H1 (cell line): Measurements from ENCODE around the gene MYO16. TPM values are rescaled to one million over a fixed set of nuclear protein-coding genes. Genes with fewer than 3 reads are reported as not detected.

Experiments used
- CTCF ChIA-PET: fragments of 300-600 bp; sonication (Branson Sonifier 250); formaldehyde crosslinking; loops from one replicate; lab custom pipeline; 2021; ENCODE audit not compliant: partially characterized antibody; lab: Charles Lee
- POLR2A ChIA-PET: fragments of 300-600 bp; sonication (Branson Sonifier 250); formaldehyde crosslinking; loops from one replicate; lab custom pipeline; 2021; ENCODE audit warnings: inconsistent platforms; ENCODE audit not compliant: partially characterized antibody; lab: Charles Lee
- DNase-seq, 2 experiments: peaks; one replicate each; pipeline versions ENCODE4 v3.0.0 to v3.0.0-alpha.2; 2010 to 2022; ENCODE audit warnings: low spot score in 2 of 2, low read depth in 1 of 2, mixed read lengths in 1 of 2
- FAIRE-seq: peaks from 2 replicates; lab custom pipeline; 2011; peaks lifted over from hg19 to GRCh38; lab: Jason Lieb, UNC
- H2AFZ ChIP-seq: 2 replicates; pipeline ENCODE4 v1.8.1; 2012; ENCODE audit warnings: low read length, inconsistent platforms
- H2AK5ac ChIP-seq: 2 replicates; pipeline ENCODE4 v1.6.1; 2013; ENCODE audit warnings: low read depth, low read length
- H2BK120ac ChIP-seq: replicated peaks from 2 replicates; pipeline ENCODE3; 2013; ENCODE audit warnings: low read depth, low read length, inconsistent platforms
- H2BK12ac ChIP-seq: 2 replicates; pipeline ENCODE4 v1.6.1; 2013; ENCODE audit warnings: low read depth, low read length
- H2BK15ac ChIP-seq: 2 replicates; pipeline ENCODE4 v1.6.1; 2013; ENCODE audit warnings: low read length
- H2BK20ac ChIP-seq: 2 replicates; pipeline ENCODE4 v1.6.1; 2013; ENCODE audit warnings: low read length
- H2BK5ac ChIP-seq: 2 replicates; pipeline ENCODE4 v1.6.1; 2013; ENCODE audit warnings: low read depth, low read length
- H3K14ac ChIP-seq: 2 replicates; pipeline ENCODE4 v1.6.1; 2013; ENCODE audit warnings: inconsistent platforms; ENCODE audit not compliant: insufficient read length
- H3K18ac ChIP-seq: 2 replicates; pipeline ENCODE4 v1.6.1; 2013; ENCODE audit warnings: low read length; ENCODE audit errors: extremely low read depth
- H3K23ac ChIP-seq: 2 replicates; pipeline ENCODE4 v1.6.1; 2013; ENCODE audit warnings: inconsistent platforms; ENCODE audit not compliant: insufficient read length
- H3K23me2 ChIP-seq: 2 replicates; pipeline ENCODE4 v1.6.1; 2013; ENCODE audit warnings: low read depth, low read length
- H3K27ac ChIP-seq: 2 replicates; pipeline ENCODE4 v1.6.1; 2011; ENCODE audit warnings: low read depth, low read length, inconsistent platforms
- H3K27me3 ChIP-seq, 4 experiments: replicated peaks in 1 of 4; 1 replicate in 1 of 4; 2 replicates in 3 of 4; pipeline versions ENCODE4 v1.6.1 to v1.8.1; 2011 to 2013; ENCODE audit warnings: low read length in 3 of 4, mild to moderate bottlenecking in 3 of 4, inconsistent platforms in 2 of 4, mixed read lengths in 2 of 4, moderate library complexity in 1 of 4; ENCODE audit not compliant: control insufficient read depth in 3 of 4, insufficient read depth in 3 of 4; ENCODE audit errors: extremely low read depth in 1 of 4
- H3K36me3 ChIP-seq, 4 experiments: 2 replicates each; pipeline versions ENCODE4 v1.6.1 to v1.8.1; 2011 to 2013; ENCODE audit warnings: mild to moderate bottlenecking in 4 of 4, low read length in 3 of 4, moderate library complexity in 2 of 4, control low read depth in 1 of 4, inconsistent platforms in 1 of 4; ENCODE audit not compliant: insufficient read depth in 4 of 4, control insufficient read depth in 2 of 4
- H3K4ac ChIP-seq: replicated peaks from 2 replicates; pipeline ENCODE3; 2013; ENCODE audit warnings: low read length, low read depth, mixed read lengths, inconsistent platforms; ENCODE audit not compliant: insufficient read length
- H3K4me1 ChIP-seq, 4 experiments: replicated peaks in 1 of 4; 1 replicate in 1 of 4; 2 replicates in 3 of 4; pipeline versions ENCODE4 v1.6.1 to v1.8.1; 2011 to 2013; ENCODE audit warnings: low read length in 3 of 4, inconsistent platforms in 2 of 4, mixed read lengths in 1 of 4; ENCODE audit not compliant: insufficient read depth in 4 of 4, control insufficient read depth in 3 of 4
- H3K4me2 ChIP-seq, 2 experiments: 2 replicates each; pipeline versions ENCODE4 v1.6.1 to v1.8.1; 2011 to 2013; ENCODE audit warnings: low read depth in 2 of 2, low read length in 2 of 2, control low read depth in 1 of 2, inconsistent platforms in 1 of 2, mild to moderate bottlenecking in 1 of 2; ENCODE audit not compliant: insufficient read depth in 1 of 2
- H3K4me3 ChIP-seq, 4 experiments: fragments of 200-600, 300-600 bp in 1 of 4; sonication (generic), shearing (Covaris generic), sonication (Bioruptor Twin) in 1 of 4; 2 replicates each; pipeline versions ENCODE4 v1.5.1 to v1.8.1; 2011 to 2016; ENCODE audit warnings: low read length in 4 of 4, low read depth in 3 of 4, control low read depth in 2 of 4, inconsistent platforms in 2 of 4, mild to moderate bottlenecking in 2 of 4, mixed read lengths in 1 of 4, moderate library complexity in 1 of 4; ENCODE audit not compliant: insufficient read depth in 2 of 4; ENCODE audit errors: extremely low read depth in 1 of 4
- H3K56ac ChIP-seq: replicated peaks from 2 replicates; pipeline ENCODE3; 2013; ENCODE audit warnings: low read depth, mild to moderate bottlenecking, mixed read lengths, low read length, inconsistent platforms; ENCODE audit not compliant: insufficient read length
- H3K79me1 ChIP-seq: 2 replicates; pipeline ENCODE4 v1.6.1; 2013; ENCODE audit warnings: low read depth, low read length, control low read depth
- H3K79me2 ChIP-seq, 2 experiments: 2 replicates each; pipeline versions ENCODE4 v1.6.1 to v1.8.1; 2012 to 2013; ENCODE audit warnings: low read length in 2 of 2, mild to moderate bottlenecking in 2 of 2, inconsistent platforms in 1 of 2; ENCODE audit not compliant: insufficient read depth in 2 of 2, control insufficient read depth in 1 of 2
- H3K9ac ChIP-seq, 4 experiments: replicated peaks in 1 of 4; 1 replicate in 1 of 4; 2 replicates in 3 of 4; pipeline versions ENCODE4 v1.6.1 to v1.8.1; 2011 to 2013; ENCODE audit warnings: low read depth in 3 of 4, low read length in 3 of 4, control low read depth in 2 of 4, mild to moderate bottlenecking in 2 of 4, moderate library complexity in 2 of 4, inconsistent platforms in 1 of 4; ENCODE audit errors: extremely low read depth in 1 of 4
- H3K9me3 ChIP-seq, 2 experiments: 2 replicates each; pipeline versions ENCODE4 v1.6.1 to v1.8.1; 2012 to 2013; ENCODE audit warnings: mild to moderate bottlenecking in 2 of 2, moderate library complexity in 2 of 2, control low read depth in 1 of 2, inconsistent platforms in 1 of 2, low read depth in 1 of 2, low read length in 1 of 2, mixed read lengths in 1 of 2; ENCODE audit not compliant: insufficient read depth in 2 of 2
- H4K20me1 ChIP-seq, 2 experiments: replicated peaks in 1 of 2; 2 replicates each; pipeline versions ENCODE3 to v1.8.1; 2011 to 2013; ENCODE audit warnings: inconsistent platforms in 2 of 2, low read length in 2 of 2, mild to moderate bottlenecking in 1 of 2; ENCODE audit not compliant: insufficient read depth in 2 of 2, control insufficient read depth in 1 of 2
- H4K5ac ChIP-seq: 2 replicates; pipeline ENCODE4 v1.6.1; 2013; ENCODE audit warnings: low read length, low read depth, mixed read lengths, inconsistent platforms; ENCODE audit not compliant: insufficient read length
- H4K8ac ChIP-seq: 2 replicates; pipeline ENCODE4 v1.8.0; 2013; ENCODE audit warnings: mild to moderate bottlenecking, moderate library complexity, low read length, inconsistent platforms; ENCODE audit not compliant: insufficient read depth; ENCODE audit errors: extremely low read depth
- H4K91ac ChIP-seq: replicated peaks from 2 replicates; pipeline ENCODE3; 2013; ENCODE audit warnings: low read length, mixed read lengths, inconsistent platforms; ENCODE audit not compliant: insufficient read length
- GTF2F1 ChIP-seq: IDR thresholded peaks from 2 replicates; pipeline ENCODE4 v1.6.1; 2012; ENCODE audit warnings: low read depth, low read length, improper control_type of control experiment, borderline replicate concordance
- TAF1 ChIP-seq: IDR thresholded peaks from 2 replicates; pipeline ENCODE4 v1.6.1; 2011; ENCODE audit warnings: mild to moderate bottlenecking, low read depth, low read length
- WGBS, 2 experiments: shearing (Covaris generic) in 1 of 2; methylation state at CpG; one replicate each; pipeline versions ENCODE4 v1.1.6 to v1.1.7; 2013 to 2015; ENCODE audit warnings: low lambda C conversion rate in 2 of 2, mixed read lengths in 2 of 2, inconsistent platforms in 1 of 2, low coverage in 1 of 2, missing lambda C conversion rate in 1 of 2; ENCODE audit not compliant: insufficient replicate concordance in 2 of 2, insufficient coverage in 1 of 2, insufficient read length in 1 of 2; ENCODE audit errors: extremely low coverage in 1 of 2, missing lambda C conversion rate in 1 of 2; 5-methylcytosine and 5-hydroxymethylcytosine counted together
- polyA plus RNA-seq, 7 experiments: library from polyadenylated mRNA; depleted of rRNA in 3 of 7; stranded (reverse) in 5 of 7; unstranded in 2 of 7; fragments of >200 nt in 5 of 7; fragments of 200-250 nt in 2 of 7; gene quantifications; 1 replicate in 5 of 7; 2 replicates in 1 of 7; 4 replicates in 1 of 7; pipeline versions ENCODE4 v1.2.1 to v1.2.3, GENCODE V29; 2011 to 2013; ENCODE audit warnings: missing spikeins in 2 of 7, mixed read lengths in 2 of 7
- total RNA-seq: library from RNA; stranded (reverse); fragmentation: NEBNext Ultra II Directional; extraction: Animal tissue kit (Norgen Biotek cat#: 25700); gene quantifications from 2 replicates; pipeline ENCODE4 v1.2.1, GENCODE V29; 2021

The MYO16 gene
- total and polyA plus RNA-seq, 2 of the 8 experiments (the other 6 are each of a cell fraction or from before 2014, with no cell fraction given): 0.02 to 0.22 TPM

GRCh38 chr13:108917581-108917980, 288.2 kb downstream of the MYO16 start:
- Histone ChIP-seq H3K27me3 (no peaks in the 10 kb centered on the region), H3K23ac (no peak overlapping the region), H2BK120ac (no peak overlapping the region), H2AK5ac (no peak overlapping the region), H3K18ac (no peak overlapping the region), H2BK12ac (no peak overlapping the region), H3K9ac (no peak overlapping the region), H3K27ac (no peak overlapping the region), H2BK20ac (no peak overlapping the region), H4K20me1 (no peaks in the 10 kb centered on the region), H3K56ac (no peak overlapping the region), H3K4me3 (no peak overlapping the region), H2AFZ (no peak overlapping the region), H4K91ac (no peak overlapping the region), H3K23me2 (no peaks in the 10 kb centered on the region), H3K9me3 (no peaks in the 10 kb centered on the region), H2BK5ac (no peak overlapping the region), H3K36me3 (no peaks in the 10 kb centered on the region), H3K14ac (no peak overlapping the region), H3K79me1 (no peaks in the 10 kb centered on the region), H3K4me2 (no peak overlapping the region), H3K79me2 (no peaks in the 10 kb centered on the region), H3K4ac (no peak overlapping the region), H4K8ac (no peak overlapping the region), H2BK15ac (no peak overlapping the region), H3K4me1 (peaks cover 0 to 2% (median 0%) of the 10 kb centered on the region in 4 experiments; a peak in 1 of 7 replicates), H4K5ac (no peak overlapping the region)
- ChIA-PET POLR2A (no interaction called here), CTCF (no interaction called here)
- no peak for DNase-seq
- 64% methylated on average over 3 of the region's 3 CpGs; no CpG with 5 or more reads in 1 of the 2 experiments for WGBS, 2 experiments
- no peak for FAIRE-seq
- TF ChIP-seq TAF1 (no peak), GTF2F1 (no peak)
